ENCODE data around the gene TBX19.

DNA sequence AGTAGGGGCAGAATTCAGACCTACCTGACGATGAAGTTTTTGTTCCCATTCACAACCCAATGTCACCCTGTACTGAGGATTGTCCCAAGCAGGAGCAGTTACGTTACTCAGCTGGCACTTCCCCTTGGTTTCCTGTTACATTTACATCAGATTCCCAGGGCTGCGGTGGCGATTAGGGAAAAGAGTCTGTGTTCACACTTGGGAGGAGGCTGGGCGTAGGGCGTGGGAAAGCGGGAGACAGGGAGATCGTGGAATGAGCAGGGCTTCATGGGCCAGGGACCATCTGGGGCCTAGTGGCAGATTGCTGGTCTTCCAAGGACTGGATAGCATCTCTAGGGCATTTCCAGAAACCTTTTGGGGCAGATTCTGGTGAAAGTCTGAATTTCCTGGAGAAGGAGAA lies 39.0 kb downstream of the TBX19 start:
- TF ChIP-seq, protein P1, sequence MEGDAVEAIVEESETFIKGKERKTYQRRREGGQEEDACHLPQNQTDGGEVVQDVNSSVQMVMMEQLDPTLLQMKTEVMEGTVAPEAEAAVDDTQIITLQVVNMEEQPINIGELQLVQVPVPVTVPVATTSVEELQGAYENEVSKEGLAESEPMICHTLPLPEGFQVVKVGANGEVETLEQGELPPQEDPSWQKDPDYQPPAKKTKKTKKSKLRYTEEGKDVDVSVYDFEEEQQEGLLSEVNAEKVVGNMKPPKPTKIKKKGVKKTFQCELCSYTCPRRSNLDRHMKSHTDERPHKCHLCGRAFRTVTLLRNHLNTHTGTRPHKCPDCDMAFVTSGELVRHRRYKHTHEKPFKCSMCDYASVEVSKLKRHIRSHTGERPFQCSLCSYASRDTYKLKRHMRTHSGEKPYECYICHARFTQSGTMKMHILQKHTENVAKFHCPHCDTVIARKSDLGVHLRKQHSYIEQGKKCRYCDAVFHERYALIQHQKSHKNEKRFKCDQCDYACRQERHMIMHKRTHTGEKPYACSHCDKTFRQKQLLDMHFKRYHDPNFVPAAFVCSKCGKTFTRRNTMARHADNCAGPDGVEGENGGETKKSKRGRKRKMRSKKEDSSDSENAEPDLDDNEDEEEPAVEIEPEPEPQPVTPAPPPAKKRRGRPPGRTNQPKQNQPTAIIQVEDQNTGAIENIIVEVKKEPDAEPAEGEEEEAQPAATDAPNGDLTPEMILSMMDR (IDR thresholded peaks at IDR 0.05; ENCODE audit: insufficient read depth, low read depth, low read length), result no peak
- TF ChIP-seq EZH2 (IDR thresholded peaks at IDR 0.05; ENCODE audit: insufficient read depth, low read length), result no peak
